Liver (tissue), 3 donors: ENCODE data around the gene CNTROB.
"Not testable (repeated sequence)": the region's sequence is repeated elsewhere in the genome, so short reads cannot be mapped to it uniquely, and the experiment has no call there.

Experiments used
- CTCF ChIP-seq: fragments of 150-350 bp; IDR thresholded peaks from 2 replicates; pipeline ENCODE4 v1.5.1; 2017; ENCODE audit warnings: improper control_type of control experiment, low read depth, low read length; ENCODE audit not compliant: missing input control
- REST ChIP-seq: IDR thresholded peaks from 2 replicates; pipeline ENCODE4 v1.6.1; 2016; ENCODE audit warnings: antibody characterized with exemption, mild to moderate bottlenecking
- TAF1 ChIP-seq: conservative IDR thresholded peaks from 2 replicates; pipeline ENCODE4 v1.6.1; 2016; ENCODE audit warnings: antibody characterized with exemption, mild to moderate bottlenecking
- donor health status: healthy.
- donor health status: healthy.

GRCh38 chr17:7953266-7953665 lies 21.3 kb downstream of the CNTROB start:
- TF ChIP-seq TAF1, REST, CTCF: not testable (repeated sequence)
